ES-I3 (cell line): ENCODE measurements around the gene EVC2.

Source experiments
- H3K36me3 ChIP-seq: 2 replicates; pipeline ENCODE4 v1.6.1; 2013; ENCODE audit warnings: mild to moderate bottlenecking, low read length, control low read depth, moderate library complexity; ENCODE audit not compliant: insufficient read depth
- H3K4me1 ChIP-seq: 2 replicates; pipeline ENCODE4 v1.6.1; 2013; ENCODE audit warnings: mild to moderate bottlenecking, control low read depth, low read length; ENCODE audit not compliant: insufficient read depth
- H3K9ac ChIP-seq: 2 replicates; pipeline ENCODE4 v1.6.1; 2013; ENCODE audit warnings: low read depth, mild to moderate bottlenecking, low read length, moderate library complexity
- H3K9me3 ChIP-seq: 2 replicates; pipeline ENCODE4 v1.6.1; 2013; ENCODE audit warnings: mild to moderate bottlenecking, low read length, moderate library complexity; ENCODE audit not compliant: control insufficient read depth, insufficient read depth

The EVC2 gene

GRCh38 chr4:5515646-5516045, 192.7 kb downstream of the EVC2 start:
- Histone ChIP-seq H3K36me3 (no peaks in the 10 kb centered on the region), H3K9ac (no peak overlapping the region), H3K4me1 (no peaks in the 10 kb centered on the region), H3K9me3 (peaks cover 3% of the 10 kb centered on the region; the same call in 1 of the 2 replicates)
